HEK293 (cell line): ENCODE measurements around the gene FOXO3.

Experiments used
- CTCF ChIA-PET: fragments of 350-600 bp; formaldehyde crosslinking; extraction: SDS; loops from one replicate; lab custom pipeline; 2021; ENCODE audit warnings: antibody characterized with exemption; lab: Yijun Ruan, JAX
- POLR2A ChIA-PET: fragments of 300-600 bp; formaldehyde crosslinking; extraction: SDS; loops from one replicate; lab custom pipeline; 2020; ENCODE audit warnings: antibody characterized with exemption, inconsistent platforms; lab: Yijun Ruan, JAX
- H3K27ac ChIP-seq: fragments of 200-500 bp; sonication (Bioruptor generic); 2 replicates; pipeline ENCODE4 v1.5.1; 2014; ENCODE audit warnings: low read depth, low read length, control low read depth, inconsistent platforms; ENCODE audit errors: extremely low read depth
- H3K36me3 ChIP-seq, 2 experiments: fragments of 200-500 bp in 1 of 2; sonication (Bioruptor generic) in 1 of 2; 1 replicate in 1 of 2; 2 replicates in 1 of 2; pipeline ENCODE4 v1.5.1; 2014 to 2017; ENCODE audit warnings: inconsistent platforms in 2 of 2, low read length in 2 of 2; ENCODE audit not compliant: control insufficient read depth in 2 of 2, insufficient read depth in 1 of 2
- H3K4me1 ChIP-seq: fragments of 200-500 bp; sonication (Bioruptor generic); 2 replicates; pipeline ENCODE4 v1.5.1; 2014; ENCODE audit warnings: mild to moderate bottlenecking, low read length, inconsistent platforms; ENCODE audit not compliant: control insufficient read depth, insufficient read depth
- H3K4me3 ChIP-seq: 2 replicates; pipeline ENCODE4 v1.5.1; 2011; ENCODE audit warnings: low read depth, mild to moderate bottlenecking, control low read depth, low read length, moderate library complexity
- H3K9me3 ChIP-seq: fragments of 200-500 bp; sonication (Bioruptor generic); 2 replicates; pipeline ENCODE4 v1.5.1; 2014; ENCODE audit warnings: low read depth, low read length, inconsistent platforms; ENCODE audit not compliant: control insufficient read depth, insufficient read depth
- FEZF1 ChIP-seq: fragments of 450-650 bp; formaldehyde crosslinking; IDR thresholded peaks from 2 replicates; pipeline ENCODE4 v1.5.1; 2016; ENCODE audit warnings: missing biosample characterization, missing genetic modification characterization
- HIC1 ChIP-seq: fragments of 450-650 bp; formaldehyde crosslinking; IDR thresholded peaks from 2 replicates; pipeline ENCODE4 v1.5.1; 2016; ENCODE audit warnings: missing biosample characterization, missing genetic modification characterization
- HOXC10 ChIP-seq: sonication (generic); formaldehyde crosslinking; IDR thresholded peaks from 2 replicates; pipeline ENCODE4 v1.8.1; 2023; ENCODE audit warnings: mild to moderate bottlenecking, missing genetic modification reagents
- KLF8 ChIP-seq: fragments of 450-650 bp; formaldehyde crosslinking; IDR thresholded peaks from 2 replicates; pipeline ENCODE4 v1.5.1; 2016; ENCODE audit warnings: missing biosample characterization, missing genetic modification characterization
- WT1 ChIP-seq: fragments of 450-650 bp; formaldehyde crosslinking; IDR thresholded peaks from 2 replicates; pipeline ENCODE4 v1.5.1; 2016; ENCODE audit warnings: missing biosample characterization, missing genetic modification characterization
- YY2 ChIP-seq: fragments of 450-650 bp; formaldehyde crosslinking; IDR thresholded peaks from 2 replicates; pipeline ENCODE4 v1.5.1; 2016; ENCODE audit warnings: missing biosample characterization, missing genetic modification characterization
- ZBTB1 ChIP-seq: fragments of 450-650 bp; formaldehyde crosslinking; IDR thresholded peaks from 2 replicates; pipeline ENCODE4 v1.5.1; 2016; ENCODE audit warnings: missing biosample characterization, missing genetic modification characterization
- ZBTB7A ChIP-seq: fragments of 450-650 bp; formaldehyde crosslinking; IDR thresholded peaks from 2 replicates; pipeline ENCODE4 v1.5.1; 2016; ENCODE audit warnings: low read depth, missing biosample characterization, missing genetic modification characterization
- ZNF112 ChIP-seq: fragments of 450-650 bp; formaldehyde crosslinking; IDR thresholded peaks from 2 replicates; pipeline ENCODE4 v1.5.0; 2017; ENCODE audit warnings: missing biosample characterization, missing genetic modification characterization
- ZNF114 ChIP-seq: fragments of 450-650 bp; formaldehyde crosslinking; IDR thresholded peaks from 2 replicates; pipeline ENCODE4 v1.5.0; 2017; ENCODE audit warnings: missing biosample characterization, missing genetic modification characterization
- ZNF133 ChIP-seq: fragments of 450-650 bp; formaldehyde crosslinking; IDR thresholded peaks from 2 replicates; pipeline ENCODE4 v1.5.1; 2016; ENCODE audit warnings: missing biosample characterization, missing genetic modification characterization
- ZNF157 ChIP-seq: fragments of 450-650 bp; formaldehyde crosslinking; IDR thresholded peaks from 2 replicates; pipeline ENCODE4 v1.5.1; 2016; ENCODE audit warnings: missing biosample characterization, missing genetic modification characterization
- ZNF211 ChIP-seq: fragments of 450-650 bp; formaldehyde crosslinking; IDR thresholded peaks from 2 replicates; pipeline ENCODE4 v1.5.1; 2016; ENCODE audit warnings: low read depth, missing biosample characterization, missing genetic modification characterization
- ZNF239 ChIP-seq: fragments of 450-650 bp; formaldehyde crosslinking; IDR thresholded peaks from 2 replicates; pipeline ENCODE4 v1.5.1; 2016; ENCODE audit warnings: missing biosample characterization, missing genetic modification characterization
- ZNF24 ChIP-seq: fragments of 450-650 bp; formaldehyde crosslinking; IDR thresholded peaks from 2 replicates; pipeline ENCODE4 v1.5.1; 2016; ENCODE audit warnings: missing biosample characterization, missing genetic modification characterization
- ZNF248 ChIP-seq: fragments of 450-650 bp; formaldehyde crosslinking; IDR thresholded peaks from 2 replicates; pipeline ENCODE4 v1.5.1; 2017; ENCODE audit warnings: missing biosample characterization, missing genetic modification characterization
- ZNF350 ChIP-seq: fragments of 450-650 bp; formaldehyde crosslinking; IDR thresholded peaks from 2 replicates; pipeline ENCODE4 v1.5.0; 2017; ENCODE audit warnings: missing biosample characterization, mild to moderate bottlenecking, missing genetic modification characterization
- ZNF362 ChIP-seq: fragments of 450-650 bp; formaldehyde crosslinking; IDR thresholded peaks from 2 replicates; pipeline ENCODE4 v1.5.1; 2016; ENCODE audit warnings: missing biosample characterization, missing genetic modification characterization
- ZNF37A ChIP-seq: fragments of 450-650 bp; IDR thresholded peaks from 2 replicates; pipeline ENCODE4 v1.5.1; 2018; ENCODE audit warnings: missing biosample characterization, missing genetic modification characterization
- ZNF394 ChIP-seq: fragments of 450-650 bp; formaldehyde crosslinking; IDR thresholded peaks from 2 replicates; pipeline ENCODE4 v1.5.1; 2016; ENCODE audit warnings: missing biosample characterization, missing genetic modification characterization, mild to moderate bottlenecking, moderate library complexity, borderline replicate concordance
- ZNF501 ChIP-seq: fragments of 450-650 bp; formaldehyde crosslinking; IDR thresholded peaks from 2 replicates; pipeline ENCODE4 v1.5.1; 2016; ENCODE audit warnings: missing biosample characterization, missing genetic modification characterization
- ZNF514 ChIP-seq: fragments of 450-650 bp; formaldehyde crosslinking; IDR thresholded peaks from 2 replicates; pipeline ENCODE4 v1.5.1; 2016; ENCODE audit warnings: missing biosample characterization, missing genetic modification characterization
- ZNF529 ChIP-seq: fragments of 450-650 bp; formaldehyde crosslinking; IDR thresholded peaks from 2 replicates; pipeline ENCODE4 v1.5.1; 2017; ENCODE audit warnings: missing genetic modification characterization, missing biosample characterization; ENCODE audit not compliant: insufficient replicate concordance
- ZNF561 ChIP-seq: fragments of 450-650 bp; IDR thresholded peaks from 2 replicates; pipeline ENCODE4 v1.5.1; 2018; ENCODE audit warnings: missing biosample characterization, missing genetic modification characterization, borderline replicate concordance
- ZNF585B ChIP-seq: fragments of 450-650 bp; formaldehyde crosslinking; IDR thresholded peaks from 2 replicates; pipeline ENCODE4 v1.5.1; 2016; ENCODE audit warnings: missing biosample characterization, missing genetic modification characterization
- ZNF626 ChIP-seq: fragments of 450-650 bp; sonication (Bioruptor Pico); formaldehyde crosslinking; IDR thresholded peaks from 2 replicates; pipeline ENCODE4 v1.5.1; 2018; ENCODE audit warnings: missing biosample characterization, missing genetic modification characterization, inconsistent platforms
- ZNF747 ChIP-seq: fragments of 450-650 bp; formaldehyde crosslinking; IDR thresholded peaks from 2 replicates; pipeline ENCODE4 v1.5.1; 2016; ENCODE audit warnings: missing biosample characterization, missing genetic modification characterization
- ZNF792 ChIP-seq: fragments of 450-650 bp; formaldehyde crosslinking; IDR thresholded peaks from 2 replicates; pipeline ENCODE4 v1.5.1; 2016; ENCODE audit warnings: missing biosample characterization, missing genetic modification characterization
- ZNF837 ChIP-seq: fragments of 450-650 bp; formaldehyde crosslinking; IDR thresholded peaks from 2 replicates; pipeline ENCODE4 v1.5.1; 2016; ENCODE audit warnings: missing biosample characterization, missing genetic modification characterization
- ZSCAN30 ChIP-seq: fragments of 450-650 bp; IDR thresholded peaks from 2 replicates; pipeline ENCODE4 v1.5.1; 2018; ENCODE audit warnings: missing biosample characterization, mild to moderate bottlenecking, missing genetic modification characterization, moderate library complexity
- ZSCAN5A ChIP-seq: fragments of 450-650 bp; formaldehyde crosslinking; IDR thresholded peaks from 2 replicates; pipeline ENCODE4 v1.5.1; 2016; ENCODE audit warnings: missing biosample characterization, missing genetic modification characterization

FOXO3 gene

GRCh38 chr6:108546079-108547049 is 14.4 kb upstream of the FOXO3 start:
- no peak overlapping the region for H3K4me3 ChIP-seq
- H3K27ac ChIP-seq: no peak overlapping the region
- CTCF ChIA-PET: interaction anchor here (0.6 to 8.6 kb wide), 7 partner anchors 237 to 642 kb away, joined by 3 to 156 read pairs (median 11); no protein-coding TSS in a partner anchor
- no peaks in the 10 kb centered on the region for H3K36me3 ChIP-seq
- POLR2A ChIA-PET: interaction anchor here (1.4 kb wide), 1 partner anchor 12 kb away, joined by 4 read pairs; no protein-coding TSS in a partner anchor
- no peaks in the 10 kb centered on the region for H3K9me3 ChIP-seq
- TF ChIP-seq HOXC10 (CRISPR knock-in tag) (no peak), ZSCAN30 (no peak), ZNF114 (tag by site-specific recombination) (no peak), ZBTB1 (tag by site-specific recombination) (no peak), ZNF585B (no peak), ZNF747 (tag by site-specific recombination) (no peak), ZNF37A (no peak), ZNF561 (tag by site-specific recombination) (no peak), ZNF350 (no peak), HIC1 (tag by site-specific recombination) (no peak)
- H3K4me1 ChIP-seq: no peaks in the 10 kb centered on the region

- no peaks in the 10 kb centered on the region for H3K4me1 ChIP-seq
- CTCF ChIA-PET: no interaction called here
- POLR2A ChIA-PET: interaction anchor here (1.7 kb wide), 1 partner anchor 11 kb away, joined by 5 read pairs; the partner anchor contains the start of gene FOXO3
Measured at GRCh38 chr6:108549241-108549640, 11.5 kb upstream of the FOXO3 start.

GRCh38 chr6:108549741-108550140 is 11.0 kb upstream of the FOXO3 start:
- H3K36me3 ChIP-seq: no peaks in the 10 kb centered on the region
- H3K9me3 ChIP-seq: no peaks in the 10 kb centered on the region
- ChIA-PET POLR2A (interaction anchor here (1.7 kb wide), 1 partner anchor 11 kb away, joined by 5 read pairs; the partner anchor contains the start of gene FOXO3), CTCF (interaction anchor here (1.0 to 7.3 kb wide), 6 partner anchors 8 to 523 kb away, joined by 3 to 73 read pairs (median 6); no protein-coding TSS in a partner anchor)
- H3K27ac ChIP-seq: no peak overlapping the region
- no peaks in the 10 kb centered on the region for H3K4me1 ChIP-seq
- TF ChIP-seq ZSCAN5A (no peak), ZNF112 (tag by site-specific recombination) (no peak), ZNF362 (tag by site-specific recombination) (no peak), ZNF394 (tag by site-specific recombination) (no peak), ZNF501 (tag by site-specific recombination) (no peak), ZNF837 (tag by site-specific recombination) (no peak), ZNF24 (no peak), WT1 (tag by site-specific recombination) (no peak), FEZF1 (tag by site-specific recombination) (no peak), YY2 (no peak), ZNF133 (tag by site-specific recombination) (no peak), KLF8 (tag by site-specific recombination) (no peak), ZNF529 (tag by site-specific recombination) (no peak), ZNF211 (tag by site-specific recombination) (no peak), ZNF626 (tag by site-specific recombination) (no peak), ZNF157 (tag by site-specific recombination) (no peak), ZNF239 (tag by site-specific recombination) (no peak), ZNF514 (no peak)
- no peak overlapping the region for H3K4me3 ChIP-seq

More at GRCh38 chr6:108549241-108549640, 11.5 kb upstream of the FOXO3 start:
- H3K9me3 ChIP-seq: no peaks in the 10 kb centered on the region
- H3K27ac ChIP-seq: no peak overlapping the region
- no peaks in the 10 kb centered on the region for H3K36me3 ChIP-seq
- no peak overlapping the region for H3K4me3 ChIP-seq
- no peak for TF ChIP-seq ZNF792 (tag by site-specific recombination)
- no peak for TF ChIP-seq ZNF248 (tag by site-specific recombination)
- TF ChIP-seq ZBTB7A (tag by site-specific recombination): no peak
